GM18861 (cell line): Measurements from ENCODE around the gene FHL3.

Experiments
- ATAC-seq: cut with Tn5 transposase; IDR thresholded peaks from one replicate; pipeline ENCODE4 v1.9.1; 2021; ENCODE audit not compliant: unreplicated experiment

FHL3 gene

GRCh38 chr1:38005195-38006007 is at the start of gene FHL3:
Gene FHL3 (minus strand): TSS chr1:38005514. CDS start chr1:37999412, 6,102 bp downstream.
- ATAC-seq, result no peak

- no peak for ATAC-seq
Measured at GRCh38 chr1:38053416-38054091, 48.2 kb upstream of the FHL3 start.

- peak; percentile 46 for ATAC-seq
Measured at GRCh38 chr1:38052750-38053415, 47.6 kb upstream of the FHL3 start.

GRCh38 chr1:38051079-38051543 is 45.8 kb upstream of the FHL3 start:
- ATAC-seq, result no peak

- ATAC-seq, result no peak
Measured at GRCh38 chr1:38050397-38051078, 45.2 kb upstream of the FHL3 start.

GRCh38 chr1:38047603-38048141 is 42.4 kb upstream of the FHL3 start:
- ATAC-seq, result no peak

- no peak for ATAC-seq
Measured at GRCh38 chr1:38046884-38047602, 41.7 kb upstream of the FHL3 start.

- no peak for ATAC-seq
Measured at GRCh38 chr1:38046333-38046883, 41.1 kb upstream of the FHL3 start, which contains the start of gene POU3F1. Gene POU3F1 (minus strand): TSS chr1:38046793. CDS start chr1:38046743, 50 bp downstream.

GRCh38 chr1:38045401-38046332 is 40.4 kb upstream of the FHL3 start:
- no peak for ATAC-seq

GRCh38 chr1:38044221-38045215 is 39.2 kb upstream of the FHL3 start:
- ATAC-seq, result no peak

GRCh38 chr1:38043036-38043747 is 37.9 kb upstream of the FHL3 start:
- no peak for ATAC-seq

- ATAC-seq, result no peak
Measured at GRCh38 chr1:38041936-38042834, 36.9 kb upstream of the FHL3 start.

- no peak for ATAC-seq
Measured at GRCh38 chr1:38039331-38040088, 34.2 kb upstream of the FHL3 start.

GRCh38 chr1:38038861-38039260 is 33.5 kb upstream of the FHL3 start:
- no peak for ATAC-seq
